Caco-2 (cell line): ENCODE measurements around the gene AP4M1. TPM values are rescaled to one million over a fixed set of nuclear protein-coding genes. Genes with fewer than 3 reads are reported as not detected.

Experiments used
- microRNA-seq: library from miRNA; unstranded; fragments of <30 nt; microRNA quantifications from one replicate; pipeline ENCODE4 v1.2.0, GENCODE V29; 2022
- total RNA-seq: library from RNA; stranded (reverse); gene quantifications from 2 replicates; pipeline ENCODE4 v1.2.3, GENCODE V29; 2022

Gene AP4M1
- total RNA-seq, 1 experiment from 2014 or later: 16.2 TPM

Small RNA genes lying within 50 kb of the gene (microRNA-seq; reads per million reads assigned to microRNA genes)
- gene MIR106B (3,797 reads per million, percentile 95 among the genes with 10 or more reads in this experiment), gene MIR25 (563 reads per million, percentile 83 among the genes with 10 or more reads in this experiment), gene MIR4658 (not detected), gene MIR93 (11,106 reads per million, percentile 98 among the genes with 10 or more reads in this experiment)

Other genes with a start within 250 kb of the AP4M1 start
- gene OR2AE1, start 224.6 kb upstream of the AP4M1 start, total RNA-seq: not detected in 2 replicates
- 22.5 and 25.6 TPM in 2 replicates for gene TRIM4, start 182.1 kb upstream of the AP4M1 start, total RNA-seq
- gene GJC3, start 172.0 kb upstream of the AP4M1 start, total RNA-seq: 0.27 TPM in 1 of 2 replicates, not detected in the other
- not detected in 2 replicates for gene AZGP1, start 125.6 kb upstream of the AP4M1 start, total RNA-seq
- gene ZKSCAN1, start 86.0 kb upstream of the AP4M1 start, total RNA-seq: 44.8 and 47.5 TPM in 2 replicates
- gene ZSCAN21, start 51.9 kb upstream of the AP4M1 start, total RNA-seq: 15.2 and 16.7 TPM in 2 replicates
- 37.8 and 41.1 TPM in 2 replicates for gene ZNF3, start 19.9 kb upstream of the AP4M1 start, total RNA-seq
- 142 and 150 TPM in 2 replicates for gene COPS6, start 12.7 kb upstream of the AP4M1 start, total RNA-seq
- 227 and 240 TPM in 2 replicates for gene MCM7, start 246 bp upstream of the AP4M1 start, total RNA-seq
- gene TAF6, start 17.7 kb downstream of the AP4M1 start, total RNA-seq: 81.1 and 81.2 TPM in 2 replicates
- gene CNPY4, start 18.0 kb downstream of the AP4M1 start, total RNA-seq: 8.8 and 10.1 TPM in 2 replicates
- 3.2 and 3.7 TPM in 2 replicates for gene MBLAC1, start 25.3 kb downstream of the AP4M1 start, total RNA-seq
- gene LAMTOR4, start 47.3 kb downstream of the AP4M1 start, total RNA-seq: 107 and 110 TPM in 2 replicates
- 23.2 and 23.5 TPM in 2 replicates for gene TRAPPC14, start 57.1 kb downstream of the AP4M1 start, total RNA-seq
- 0.56 and 0.88 TPM in 2 replicates for gene GAL3ST4, start 67.0 kb downstream of the AP4M1 start, total RNA-seq
- 5.0 and 9.7 TPM in 2 replicates for gene GPC2, start 75.7 kb downstream of the AP4M1 start, total RNA-seq
- gene STAG3, start 76.3 kb downstream of the AP4M1 start, total RNA-seq: 1.3 TPM in 2 replicates
- not detected in 2 replicates for gene PVRIG, start 118.3 kb downstream of the AP4M1 start, total RNA-seq
- gene SPDYE3, start 206.1 kb downstream of the AP4M1 start, total RNA-seq: not detected in 2 replicates